NCI-H1436 (cell line): ENCODE results near the gene AKAIN1.

Experiments
- DNase-seq: peaks from one replicate; lab custom pipeline; 2025; lab: John Stamatoyannopoulos, UW

AKAIN1 gene

GRCh38 chr18:5093902-5094301 lies 103.2 kb downstream of the AKAIN1 start:
- no peak for DNase-seq
